Gastrocnemius medialis (tissue), 4 donors: Measurements from ENCODE around the gene CAPZA2.

ENCODE experiments used
- POLR2A ChIP-seq, 2 donors: fragments of 450-650 bp; IDR thresholded peaks; one replicate each; pipeline ENCODE4 v1.6.1; 2017; ENCODE audit warnings: antibody characterized with exemption in 2 of 2, mild to moderate bottlenecking in 2 of 2, moderate library complexity in 2 of 2
- TF ChIP-seq, protein P1 (sequence below), 5 experiments: fragments of 450-650 bp in 3 of 5; fragments of 200-600 bp in 2 of 5; sonication (generic) in 2 of 5; IDR thresholded peaks in 4 of 5; conservative IDR thresholded peaks in 1 of 5; 1 replicate in 4 of 5; 2 replicates in 1 of 5; pipeline ENCODE4 v1.5.1; 2016 to 2019; ENCODE audit warnings: antibody characterized with exemption in 5 of 5, mild to moderate bottlenecking in 3 of 5, moderate library complexity in 3 of 5

DNA sequence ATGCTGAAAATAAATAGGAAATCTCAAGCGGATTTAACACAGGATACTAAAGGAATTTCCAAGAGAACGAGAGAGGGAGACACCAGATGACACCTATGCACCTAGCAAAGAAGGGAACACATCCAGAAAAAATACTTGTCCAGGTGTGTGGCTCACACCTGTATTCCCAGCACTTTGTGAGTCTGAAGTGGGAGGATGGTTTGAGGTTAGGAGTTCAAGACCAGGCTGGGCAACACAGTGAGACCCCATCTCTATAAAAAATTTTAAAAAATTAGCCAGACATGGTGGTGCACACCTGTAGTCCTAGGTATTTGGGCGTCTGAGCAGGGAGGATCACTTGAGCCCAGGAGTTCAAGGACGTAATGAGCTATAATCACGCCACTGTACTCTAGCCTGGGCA, 11.2 kb upstream of the CAPZA2 start:
- TF ChIP-seq, protein P1, sequence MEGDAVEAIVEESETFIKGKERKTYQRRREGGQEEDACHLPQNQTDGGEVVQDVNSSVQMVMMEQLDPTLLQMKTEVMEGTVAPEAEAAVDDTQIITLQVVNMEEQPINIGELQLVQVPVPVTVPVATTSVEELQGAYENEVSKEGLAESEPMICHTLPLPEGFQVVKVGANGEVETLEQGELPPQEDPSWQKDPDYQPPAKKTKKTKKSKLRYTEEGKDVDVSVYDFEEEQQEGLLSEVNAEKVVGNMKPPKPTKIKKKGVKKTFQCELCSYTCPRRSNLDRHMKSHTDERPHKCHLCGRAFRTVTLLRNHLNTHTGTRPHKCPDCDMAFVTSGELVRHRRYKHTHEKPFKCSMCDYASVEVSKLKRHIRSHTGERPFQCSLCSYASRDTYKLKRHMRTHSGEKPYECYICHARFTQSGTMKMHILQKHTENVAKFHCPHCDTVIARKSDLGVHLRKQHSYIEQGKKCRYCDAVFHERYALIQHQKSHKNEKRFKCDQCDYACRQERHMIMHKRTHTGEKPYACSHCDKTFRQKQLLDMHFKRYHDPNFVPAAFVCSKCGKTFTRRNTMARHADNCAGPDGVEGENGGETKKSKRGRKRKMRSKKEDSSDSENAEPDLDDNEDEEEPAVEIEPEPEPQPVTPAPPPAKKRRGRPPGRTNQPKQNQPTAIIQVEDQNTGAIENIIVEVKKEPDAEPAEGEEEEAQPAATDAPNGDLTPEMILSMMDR (IDR thresholded peaks at IDR 0.05 in 4 of 5, conservative IDR thresholded peaks at IDR 0.05 in 1 of 5) = no peak
- no peak for TF ChIP-seq POLR2A (IDR thresholded peaks at IDR 0.05)
